Progenitor cell of endocrine pancreas (in vitro differentiated cells): ENCODE measurements around the gene CLEC2D. TPM values are rescaled to one million over a fixed set of nuclear protein-coding genes. Genes with fewer than 3 reads are reported as not detected.

Experiments used
- DNase-seq: peaks from one replicate; pipeline ENCODE4 v3.0.0; 2021; ENCODE audit warnings: low spot score; ENCODE audit not compliant: unreplicated experiment
- H3K27ac Mint-ChIP-seq: 2 replicates; pipeline ENCODE4 v1.8.0; 2021; ENCODE audit warnings: mild to moderate bottlenecking, moderate library complexity, mixed read lengths
- H3K27me3 Mint-ChIP-seq: 2 replicates; pipeline ENCODE4 v1.8.0; 2021; ENCODE audit warnings: mixed read lengths
- H3K36me3 Mint-ChIP-seq: 2 replicates; pipeline ENCODE4 v1.8.0; 2022; ENCODE audit warnings: mixed read lengths; ENCODE audit not compliant: insufficient read depth
- H3K4me1 Mint-ChIP-seq: 2 replicates; pipeline ENCODE4 v1.8.0; 2021; ENCODE audit warnings: low read depth, mixed read lengths
- H3K4me3 Mint-ChIP-seq: 2 replicates; pipeline ENCODE4 v1.8.0; 2021; ENCODE audit warnings: low read depth, mild to moderate bottlenecking, moderate library complexity, mixed read lengths
- H3K9me3 Mint-ChIP-seq: 2 replicates; pipeline ENCODE4 v1.8.0; 2021; ENCODE audit warnings: low read depth, mixed read lengths
- total RNA-seq: library from RNA; stranded (reverse); gene quantifications from 2 replicates; pipeline ENCODE4 v1.2.1, GENCODE V29; 2021
- TF ChIP-seq, protein P1 (sequence below): fragments of 200-600 bp; sonication (generic); IDR thresholded peaks from one replicate; pipeline ENCODE4 v1.5.0; 2021; ENCODE audit warnings: antibody characterized with exemption, mild to moderate bottlenecking; ENCODE audit not compliant: unreplicated experiment

Gene CLEC2D
- total RNA-seq, 1 donor from 2014 or later: 23.5 TPM

DNA sequence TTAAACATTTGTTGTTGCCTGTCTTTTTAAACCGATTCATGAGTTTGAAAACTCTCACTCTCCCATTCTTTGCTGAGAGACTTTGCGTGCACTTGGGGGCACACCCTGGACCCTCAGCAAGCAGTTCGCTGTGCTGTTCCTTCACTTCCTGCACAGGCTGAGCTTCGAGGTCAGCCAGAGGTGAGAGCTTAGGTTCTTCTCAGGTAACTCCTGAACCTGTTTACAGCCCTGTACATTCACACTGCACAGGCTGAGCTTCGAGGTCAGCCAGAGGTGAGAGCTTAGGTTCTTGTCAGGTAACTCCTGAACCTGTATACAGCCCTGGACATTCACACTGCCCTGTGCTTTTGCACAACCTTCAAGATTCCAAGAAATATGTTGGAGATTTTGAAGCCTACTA is 73.1 kb downstream of the CLEC2D start:
- Mint-ChIP-seq H3K36me3 (no peaks in the 10 kb centered on the region), H3K9me3 (no peaks in the 10 kb centered on the region), H3K27ac (peak overlapping the region; percentile 86), H3K27me3 (no peaks in the 10 kb centered on the region), H3K4me1 (peaks cover 14% of the 10 kb centered on the region), H3K4me3 (peak overlapping the region; percentile 2)
- TF ChIP-seq, protein P1, sequence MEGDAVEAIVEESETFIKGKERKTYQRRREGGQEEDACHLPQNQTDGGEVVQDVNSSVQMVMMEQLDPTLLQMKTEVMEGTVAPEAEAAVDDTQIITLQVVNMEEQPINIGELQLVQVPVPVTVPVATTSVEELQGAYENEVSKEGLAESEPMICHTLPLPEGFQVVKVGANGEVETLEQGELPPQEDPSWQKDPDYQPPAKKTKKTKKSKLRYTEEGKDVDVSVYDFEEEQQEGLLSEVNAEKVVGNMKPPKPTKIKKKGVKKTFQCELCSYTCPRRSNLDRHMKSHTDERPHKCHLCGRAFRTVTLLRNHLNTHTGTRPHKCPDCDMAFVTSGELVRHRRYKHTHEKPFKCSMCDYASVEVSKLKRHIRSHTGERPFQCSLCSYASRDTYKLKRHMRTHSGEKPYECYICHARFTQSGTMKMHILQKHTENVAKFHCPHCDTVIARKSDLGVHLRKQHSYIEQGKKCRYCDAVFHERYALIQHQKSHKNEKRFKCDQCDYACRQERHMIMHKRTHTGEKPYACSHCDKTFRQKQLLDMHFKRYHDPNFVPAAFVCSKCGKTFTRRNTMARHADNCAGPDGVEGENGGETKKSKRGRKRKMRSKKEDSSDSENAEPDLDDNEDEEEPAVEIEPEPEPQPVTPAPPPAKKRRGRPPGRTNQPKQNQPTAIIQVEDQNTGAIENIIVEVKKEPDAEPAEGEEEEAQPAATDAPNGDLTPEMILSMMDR: no peak
- no peak for DNase-seq

DNA sequence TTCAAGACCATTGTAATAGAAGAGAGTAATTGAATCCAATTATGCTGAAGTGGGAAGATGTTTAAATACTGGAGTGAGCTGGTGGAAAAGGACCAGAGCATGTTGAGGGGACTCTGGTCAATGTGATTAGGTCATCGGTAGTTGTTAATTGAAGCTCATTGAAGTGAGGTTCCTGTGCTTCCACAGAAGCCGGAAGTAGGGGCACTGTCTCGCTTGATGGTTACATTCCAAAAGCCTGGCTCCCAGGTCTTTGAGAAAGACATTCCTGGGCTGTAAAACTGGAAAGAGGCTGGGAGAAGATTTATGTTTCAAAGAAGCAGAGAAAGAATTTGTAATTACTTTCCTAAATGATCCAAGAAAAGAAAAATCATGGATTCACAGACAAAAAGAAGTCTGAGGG is 75.7 kb downstream of the CLEC2D start:
- no peaks in the 10 kb centered on the region for H3K27me3 Mint-ChIP-seq
- DNase-seq: no peak
- H3K4me3 Mint-ChIP-seq: no peak overlapping the region
- TF ChIP-seq, protein P1: no peak
- peaks cover 14% of the 10 kb centered on the region for H3K4me1 Mint-ChIP-seq
- H3K9me3 Mint-ChIP-seq: no peaks in the 10 kb centered on the region
- no peak overlapping the region for H3K27ac Mint-ChIP-seq
- H3K36me3 Mint-ChIP-seq: no peaks in the 10 kb centered on the region

Other genes starting within 250 kb of the CLEC2D start
- not detected in 2 replicates for gene KLRB1, start 61.8 kb upstream of the CLEC2D start, total RNA-seq
- not detected in 2 replicates for gene CLECL1, start 63.4 kb downstream of the CLEC2D start, total RNA-seq
- not detected in 2 replicates for gene CD69, start 91.2 kb downstream of the CLEC2D start, total RNA-seq
- not detected in 2 replicates for gene KLRF1, start 157.8 kb downstream of the CLEC2D start, total RNA-seq
- gene CLEC2B, start 199.6 kb downstream of the CLEC2D start, total RNA-seq: not detected in 2 replicates
- gene KLRF2, start 211.8 kb downstream of the CLEC2D start, total RNA-seq: not detected in 2 replicates